Keratinocyte (primary cell): Measurements from ENCODE around the gene RANBP10. TPM values are rescaled to one million over a fixed set of nuclear protein-coding genes. Genes with fewer than 3 reads are reported as not detected.

Experiments
- DNase-seq: peaks from one replicate; pipeline ENCODE4 v3.0.0-alpha.2; 2011; ENCODE audit warnings: low read depth, missing footprints, low spot score
- FAIRE-seq: peaks from 2 replicates; lab custom pipeline; 2011; peaks lifted over from hg19 to GRCh38; lab: Jason Lieb, UNC
- H2AFZ ChIP-seq: 2 replicates; pipeline ENCODE4 v1.6.0; 2012; ENCODE audit warnings: low read length, control low read depth, inconsistent platforms; ENCODE audit not compliant: control insufficient read depth
- H3K27ac ChIP-seq: 2 replicates; pipeline ENCODE4 v1.5.1; 2011; ENCODE audit warnings: low read length; ENCODE audit not compliant: control insufficient read depth, insufficient read depth
- H3K27me3 ChIP-seq: 3 replicates; pipeline ENCODE4 v1.6.0; 2011; ENCODE audit warnings: low read length; ENCODE audit not compliant: control insufficient read depth, insufficient read depth; ENCODE audit errors: extremely low read depth
- H3K36me3 ChIP-seq, 2 experiments: 2 replicates in 1 of 2; 3 replicates in 1 of 2; pipeline ENCODE4 v1.5.1; 2011; ENCODE audit warnings: low read length in 2 of 2, mild to moderate bottlenecking in 1 of 2; ENCODE audit not compliant: control insufficient read depth in 2 of 2, insufficient read depth in 2 of 2; ENCODE audit errors: extremely low read depth in 1 of 2
- H3K4me1 ChIP-seq: 3 replicates; pipeline ENCODE4 v1.5.1; 2011; ENCODE audit warnings: low read length; ENCODE audit not compliant: control insufficient read depth, insufficient read depth; ENCODE audit errors: extremely low read depth
- H3K4me2 ChIP-seq: 3 replicates; pipeline ENCODE4 v1.6.0; 2011; ENCODE audit warnings: low read depth, low read length; ENCODE audit not compliant: control insufficient read depth, insufficient read depth; ENCODE audit errors: extremely low read depth
- H3K4me3 ChIP-seq, 3 experiments: fragments of 200-600 bp in 1 of 3; sonication (generic) in 1 of 3; 2 replicates in 2 of 3; 3 replicates in 1 of 3; pipeline ENCODE4 v1.5.1; 2011 to 2016; ENCODE audit warnings: low read length in 3 of 3, mild to moderate bottlenecking in 3 of 3, control low read depth in 2 of 3, inconsistent platforms in 1 of 3, low read depth in 1 of 3, mixed read lengths in 1 of 3, mixed run types in 1 of 3, moderate library complexity in 1 of 3; ENCODE audit not compliant: control insufficient read depth in 2 of 3, insufficient read depth in 2 of 3; ENCODE audit errors: extremely low read depth in 1 of 3
- H3K79me2 ChIP-seq: 2 replicates; pipeline ENCODE4 v1.6.0; 2012; ENCODE audit warnings: low read length; ENCODE audit not compliant: control insufficient read depth, insufficient read depth
- H3K9ac ChIP-seq: 3 replicates; pipeline ENCODE4 v1.6.0; 2011; ENCODE audit warnings: low read length; ENCODE audit not compliant: control insufficient read depth, insufficient read depth; ENCODE audit errors: extremely low read depth
- H3K9me1 ChIP-seq: 3 replicates; pipeline ENCODE4 v1.6.0; 2011; ENCODE audit warnings: low read length; ENCODE audit not compliant: control insufficient read depth, insufficient read depth; ENCODE audit errors: extremely low read depth
- H3K9me3 ChIP-seq: 2 replicates; pipeline ENCODE4 v1.5.1; 2012; ENCODE audit warnings: low read depth, low read length; ENCODE audit not compliant: control insufficient read depth
- H4K20me1 ChIP-seq: 3 replicates; pipeline ENCODE4 v1.6.0; 2011; ENCODE audit warnings: low read length; ENCODE audit not compliant: control insufficient read depth, insufficient read depth; ENCODE audit errors: extremely low read depth
- EZH2 ChIP-seq: IDR thresholded peaks from one replicate; pipeline ENCODE4 v1.6.1; 2012; ENCODE audit warnings: inconsistent platforms, mild to moderate bottlenecking, low read length, moderate library complexity
- dilution Hi-C: fragments of 300-500 bp; cut with MboI; formaldehyde crosslinking; loops from one replicate; pipeline ENCODE4 v1.7.0; 2020; ENCODE audit warnings: low sequenced_read_pairs; ENCODE audit not compliant: extremely low pct_ligation_motif_present
- polyA plus RNA-seq, 5 experiments: library from polyadenylated mRNA; depleted of rRNA in 3 of 5; stranded (reverse) in 3 of 5; stranded (forward) in 1 of 5; unstranded in 1 of 5; fragments of >200 nt; gene quantifications; 1 replicate in 1 of 5; 2 replicates in 3 of 5; 3 replicates in 1 of 5; pipeline versions ENCODE4 v1.2.1 to v1.2.3, GENCODE V29; 2011 to 2012; ENCODE audit warnings: missing spikeins in 2 of 5, low read depth in 1 of 5, low replicate concordance in 1 of 5
- TF ChIP-seq, protein P1 (sequence below), 3 experiments: IDR thresholded peaks in 1 of 3; conservative IDR thresholded peaks in 1 of 3; optimal IDR thresholded peaks in 1 of 3; 2 replicates in 2 of 3; 3 replicates in 1 of 3; pipeline versions ENCODE3 to v1.5.1; 2011; ENCODE audit warnings: low read length in 3 of 3, mild to moderate bottlenecking in 3 of 3, moderate library complexity in 2 of 3, control low read depth in 1 of 3, inconsistent platforms in 1 of 3; ENCODE audit not compliant: insufficient read depth in 2 of 3; ENCODE audit errors: extremely low read depth in 1 of 3

The RANBP10 gene
- polyA plus RNA-seq, 1 donor (not counting 4 experiments of a cell fraction or from before 2014, with no cell fraction given): 9.5 TPM

DNA sequence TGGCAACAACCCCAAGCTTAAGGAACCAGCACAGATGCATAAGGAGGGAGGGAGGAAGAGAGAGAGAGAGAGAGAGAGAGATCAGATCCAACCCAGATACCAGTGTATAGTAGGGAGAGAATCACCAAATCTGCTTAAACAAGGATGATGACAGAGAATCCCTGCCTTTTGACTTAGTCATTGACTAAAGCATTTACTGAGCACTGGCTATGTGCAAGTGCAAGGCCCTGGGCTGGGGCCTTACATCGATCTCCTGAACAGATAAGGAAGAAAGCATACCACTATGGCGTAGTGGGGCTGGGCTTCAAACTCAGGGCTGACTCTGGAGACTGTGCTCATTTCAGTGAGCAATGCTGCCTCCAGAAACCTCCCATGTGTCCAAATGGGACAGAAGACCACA is 16.2 kb upstream of the RANBP10 start:
- no peak for FAIRE-seq
- no peak for TF ChIP-seq EZH2
- TF ChIP-seq, protein P1, sequence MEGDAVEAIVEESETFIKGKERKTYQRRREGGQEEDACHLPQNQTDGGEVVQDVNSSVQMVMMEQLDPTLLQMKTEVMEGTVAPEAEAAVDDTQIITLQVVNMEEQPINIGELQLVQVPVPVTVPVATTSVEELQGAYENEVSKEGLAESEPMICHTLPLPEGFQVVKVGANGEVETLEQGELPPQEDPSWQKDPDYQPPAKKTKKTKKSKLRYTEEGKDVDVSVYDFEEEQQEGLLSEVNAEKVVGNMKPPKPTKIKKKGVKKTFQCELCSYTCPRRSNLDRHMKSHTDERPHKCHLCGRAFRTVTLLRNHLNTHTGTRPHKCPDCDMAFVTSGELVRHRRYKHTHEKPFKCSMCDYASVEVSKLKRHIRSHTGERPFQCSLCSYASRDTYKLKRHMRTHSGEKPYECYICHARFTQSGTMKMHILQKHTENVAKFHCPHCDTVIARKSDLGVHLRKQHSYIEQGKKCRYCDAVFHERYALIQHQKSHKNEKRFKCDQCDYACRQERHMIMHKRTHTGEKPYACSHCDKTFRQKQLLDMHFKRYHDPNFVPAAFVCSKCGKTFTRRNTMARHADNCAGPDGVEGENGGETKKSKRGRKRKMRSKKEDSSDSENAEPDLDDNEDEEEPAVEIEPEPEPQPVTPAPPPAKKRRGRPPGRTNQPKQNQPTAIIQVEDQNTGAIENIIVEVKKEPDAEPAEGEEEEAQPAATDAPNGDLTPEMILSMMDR (optimal IDR thresholded peaks at IDR 0.05 in 1 of 3, IDR thresholded peaks at IDR 0.05 in 1 of 3, conservative IDR thresholded peaks at IDR 0.05 in 1 of 3; ENCODE audit: extremely low read depth in 1 of 3, insufficient read depth in 2 of 3, low read length in 3 of 3): no peak
- Histone ChIP-seq H3K9me1 (no peaks in the 10 kb centered on the region), H4K20me1 (no peaks in the 10 kb centered on the region), H3K4me3 (no peak overlapping the region), H3K27ac (no peak overlapping the region), H3K4me2 (no peak overlapping the region), H3K36me3 (peaks cover 3 to 7% of the 10 kb centered on the region in 2 experiments), H2AFZ (no peak overlapping the region), H3K9me3 (no peaks in the 10 kb centered on the region), H3K9ac (no peak overlapping the region), H3K4me1 (no peaks in the 10 kb centered on the region), H3K27me3 (no peaks in the 10 kb centered on the region), H3K79me2 (no peaks in the 10 kb centered on the region)
- dilution Hi-C loops: no loop called here
- no peak for DNase-seq

DNA sequence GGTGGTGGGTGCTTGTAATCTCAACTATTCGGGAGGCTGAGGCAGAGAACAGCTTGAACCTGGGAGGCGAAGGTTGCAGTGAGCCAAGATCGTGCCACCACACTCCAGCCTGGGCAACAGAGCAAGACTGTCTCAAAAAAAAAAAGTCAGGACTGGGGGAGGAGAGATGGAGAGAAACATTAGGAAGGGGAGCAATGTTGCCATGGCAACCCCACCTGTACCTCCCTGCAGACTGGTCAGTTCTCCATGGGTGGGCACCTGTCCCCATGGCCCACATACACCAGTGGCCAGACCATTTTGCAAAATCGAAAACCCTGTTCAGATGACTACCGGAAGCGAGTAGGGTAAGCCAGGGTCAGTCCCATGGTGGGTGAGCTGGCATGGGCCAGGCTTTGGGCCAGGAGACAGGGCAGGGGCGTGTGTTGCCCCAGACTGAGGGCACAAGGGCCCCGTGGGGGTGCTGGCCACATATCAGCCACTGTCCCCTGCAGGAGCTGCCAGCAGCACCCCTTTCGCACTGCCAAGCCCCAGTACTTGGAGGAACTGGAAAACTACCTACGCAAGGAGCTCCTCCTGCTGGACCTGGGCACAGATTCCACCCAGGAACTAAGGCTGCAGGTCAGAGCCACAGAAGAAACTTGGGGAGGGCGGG is 14.4 kb upstream of the RANBP10 start:
- Histone ChIP-seq H3K4me1 (no peaks in the 10 kb centered on the region), H3K36me3 (no peaks in the 10 kb centered on the region), H3K27me3 (no peaks in the 10 kb centered on the region), H3K9me3 (no peaks in the 10 kb centered on the region), H4K20me1 (no peaks in the 10 kb centered on the region), H3K27ac (no peak overlapping the region), H3K9me1 (no peaks in the 10 kb centered on the region), H3K4me3 (no peak overlapping the region), H3K4me2 (no peak overlapping the region), H2AFZ (no peak overlapping the region), H3K79me2 (no peaks in the 10 kb centered on the region), H3K9ac (no peak overlapping the region)
- dilution Hi-C loops: no loop called here
- DNase-seq (no peak), FAIRE-seq (no peak)
- TF ChIP-seq, protein P1 (optimal IDR thresholded peaks at IDR 0.05 in 1 of 3, IDR thresholded peaks at IDR 0.05 in 1 of 3, conservative IDR thresholded peaks at IDR 0.05 in 1 of 3; ENCODE audit: extremely low read depth in 1 of 3, insufficient read depth in 2 of 3, low read length in 3 of 3): no peak
- TF ChIP-seq EZH2: no peak
